ENCODE data around the gene ARSB.

The ARSB gene

DNA sequence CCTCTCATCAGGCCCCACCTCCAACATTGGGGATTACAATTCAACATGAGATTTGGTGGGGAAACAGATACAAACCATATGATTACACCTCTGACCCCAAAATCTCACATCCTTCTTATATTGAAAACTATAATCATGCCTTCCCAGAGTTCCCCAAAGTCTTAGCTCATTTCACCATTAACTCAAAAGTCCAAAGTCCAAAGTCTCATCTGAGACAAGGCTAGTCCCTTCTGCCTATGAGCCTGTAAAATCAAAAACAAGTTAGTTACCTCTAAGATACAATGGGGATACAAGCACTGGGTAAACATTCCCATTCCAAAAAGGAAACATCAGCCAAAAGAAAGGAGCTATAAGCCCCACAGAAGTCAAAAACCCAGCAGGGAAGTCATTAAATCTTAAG, 26.8 kb upstream of the ARSB start:
- Histone ChIP-seq H3K4me2 (ENCODE audit: insufficient read depth, low read length, poor library complexity, severe bottlenecking) (no peak overlapping the region), H2BK15ac (ENCODE audit: low read length) (no peak overlapping the region), H2BK120ac (ENCODE audit: low read depth, low read length) (no peak overlapping the region), H3K36me3 (replicated peaks in 1 of 2; ENCODE audit: control insufficient read depth in 2 of 2, insufficient read depth in 2 of 2, low read length in 2 of 2) (no peaks in the 10 kb centered on the region), H3K14ac (ENCODE audit: low read length) (no peak overlapping the region), H3K27ac (replicated peaks; ENCODE audit: low read length) (no peak overlapping the region), H3K4me1 (ENCODE audit: control insufficient read depth in 2 of 2, insufficient read depth in 1 of 2, low read depth in 1 of 2, low read length in 2 of 2) (no peaks in the 10 kb centered on the region), H3K23ac (ENCODE audit: low read depth, low read length, poor library complexity) (no peak overlapping the region), H2AK5ac (ENCODE audit: low read depth, low read length) (no peak overlapping the region), H4K8ac (ENCODE audit: low read depth, low read length) (no peak overlapping the region), H3K4ac (ENCODE audit: low read length) (no peak overlapping the region), H2BK12ac (ENCODE audit: low read length) (no peak overlapping the region), H3K4me3 (ENCODE audit: low read length in 2 of 2) (no peak overlapping the region), H3K9me3 (replicated peaks in 1 of 2; ENCODE audit: control insufficient read depth in 2 of 2, insufficient read depth in 1 of 2, low read depth in 1 of 2, low read length in 2 of 2) (peaks cover 0 to 2% of the 10 kb centered on the region in 2 donors), H3K79me1 (ENCODE audit: low read depth, low read length) (no peaks in the 10 kb centered on the region), H3K18ac (ENCODE audit: low read length) (no peak overlapping the region), H2BK5ac (ENCODE audit: low read length) (no peak overlapping the region), H3K9ac (ENCODE audit: low read depth, low read length, poor library complexity) (no peak overlapping the region), H4K91ac (ENCODE audit: low read depth, low read length, poor library complexity) (no peak overlapping the region), H3K27me3 (ENCODE audit: control insufficient read depth in 3 of 3, insufficient read depth in 3 of 3, low read depth in 1 of 3, low read length in 3 of 3) (peaks cover 0 to 20% (median 0%) of the 10 kb centered on the region in 3 experiments), H2AFZ (ENCODE audit: low read length) (no peak overlapping the region)
- no peak for DNase-seq (ENCODE audit: low spot score)

DNA sequence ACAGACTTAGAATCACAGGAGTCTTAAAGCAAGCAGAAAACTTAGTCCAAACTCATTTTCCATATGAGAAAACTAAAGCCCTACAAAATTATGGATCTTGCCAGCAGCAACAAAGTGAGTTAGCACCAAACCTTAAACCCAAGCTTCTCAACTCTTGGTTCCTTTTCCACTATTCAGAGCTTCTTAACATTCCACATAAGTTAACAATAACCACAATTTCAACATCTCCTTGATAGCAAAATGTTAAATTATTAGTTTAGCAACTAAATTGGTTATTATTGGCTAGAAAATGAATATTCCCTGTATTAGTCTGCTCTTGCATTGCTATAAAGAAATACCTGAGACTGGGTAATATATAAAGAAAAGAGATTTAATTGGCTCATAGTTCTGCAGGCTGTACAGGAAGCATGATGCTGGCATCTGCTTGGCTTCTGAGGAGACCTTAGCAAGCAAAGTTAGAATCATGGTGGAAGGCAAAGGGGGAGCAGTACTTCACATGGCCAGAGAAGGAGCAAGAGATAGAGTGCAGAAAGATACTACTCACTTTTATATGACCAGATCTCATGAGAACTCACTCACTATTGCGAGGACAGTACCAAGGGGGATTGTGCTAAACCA, 26.2 kb upstream of the ARSB start:
- H4K8ac ChIP-seq (ENCODE audit: low read depth, low read length) = no peak overlapping the region
- H3K23ac ChIP-seq (ENCODE audit: low read depth, low read length, poor library complexity) = no peak overlapping the region

DNA sequence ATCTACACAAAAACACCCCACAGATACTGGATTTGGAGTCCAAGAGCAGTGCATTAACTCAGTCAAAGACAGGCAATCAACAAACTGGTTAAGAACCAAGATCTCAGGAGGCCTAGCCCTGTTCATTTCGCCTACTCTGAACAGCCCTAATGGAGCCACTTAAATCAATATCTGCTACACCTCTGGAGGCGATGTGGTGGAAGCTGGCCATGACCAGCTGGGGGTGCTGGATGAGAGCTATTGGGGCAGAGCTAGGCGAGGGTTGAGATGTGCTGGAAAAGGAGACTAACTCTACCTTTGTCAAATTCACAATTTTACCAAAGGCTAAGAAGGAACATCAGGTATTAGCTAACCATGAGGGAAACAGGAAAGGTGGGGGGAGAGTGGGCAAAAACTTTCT, 23.3 kb upstream of the ARSB start:
- no peak overlapping the region for H2BK5ac ChIP-seq (ENCODE audit: low read length)
- no peak for DNase-seq (ENCODE audit: low spot score)
- H3K9ac ChIP-seq (ENCODE audit: low read depth, low read length, poor library complexity) = no peak overlapping the region
- no peak overlapping the region for H3K18ac ChIP-seq (ENCODE audit: low read length)
- no peak overlapping the region for H4K91ac ChIP-seq (ENCODE audit: low read depth, low read length, poor library complexity)
- H4K8ac ChIP-seq (ENCODE audit: low read depth, low read length) = no peak overlapping the region
- no peak overlapping the region for H3K14ac ChIP-seq (ENCODE audit: low read length)
- no peak overlapping the region for H3K23ac ChIP-seq (ENCODE audit: low read depth, low read length, poor library complexity)
- H3K27ac ChIP-seq (replicated peaks; ENCODE audit: low read length) = no peak overlapping the region
- no peak overlapping the region for H2BK12ac ChIP-seq (ENCODE audit: low read length)
- no peak overlapping the region for H3K4me3 ChIP-seq (ENCODE audit: low read length in 2 of 2)
- no peaks in the 10 kb centered on the region for H3K79me1 ChIP-seq (ENCODE audit: low read depth, low read length)
- no peak overlapping the region for H2BK120ac ChIP-seq (ENCODE audit: low read depth, low read length)
- no peaks in the 10 kb centered on the region for H3K36me3 ChIP-seq (replicated peaks in 1 of 2; ENCODE audit: control insufficient read depth in 2 of 2, insufficient read depth in 2 of 2, low read length in 2 of 2)
- no CpG with 5 or more reads among the region's 3 CpGs for WGBS, 2 donors (ENCODE audit: extremely low coverage in 2 of 2, insufficient read length in 2 of 2, insufficient replicate concordance in 1 of 2)
- no peak overlapping the region for H2AFZ ChIP-seq (ENCODE audit: low read length)
- H3K9me3 ChIP-seq (replicated peaks in 1 of 2; ENCODE audit: control insufficient read depth in 2 of 2, insufficient read depth in 1 of 2, low read depth in 1 of 2, low read length in 2 of 2) = no peaks in the 10 kb centered on the region
- H2BK15ac ChIP-seq (ENCODE audit: low read length) = no peak overlapping the region
- H2AK5ac ChIP-seq (ENCODE audit: low read depth, low read length) = no peak overlapping the region
- no peaks in the 10 kb centered on the region for H3K4me1 ChIP-seq (ENCODE audit: control insufficient read depth in 2 of 2, insufficient read depth in 1 of 2, low read depth in 1 of 2, low read length in 2 of 2)
- no peak overlapping the region for H3K4me2 ChIP-seq (ENCODE audit: insufficient read depth, low read length, poor library complexity, severe bottlenecking)
- H3K4ac ChIP-seq (ENCODE audit: low read length) = no peak overlapping the region
- H3K27me3 ChIP-seq (ENCODE audit: control insufficient read depth in 3 of 3, insufficient read depth in 3 of 3, low read depth in 1 of 3, low read length in 3 of 3) = peaks cover 0 to 15% (median 0%) of the 10 kb centered on the region in 3 experiments

More for the DNA sequence above, 26.2 kb upstream of the ARSB start:
- no peak overlapping the region for H3K14ac ChIP-seq (ENCODE audit: low read length)
- WGBS, 2 donors (ENCODE audit: extremely low coverage in 2 of 2, insufficient read length in 2 of 2, insufficient replicate concordance in 1 of 2) = no CpG with 5 or more reads among the region's 1 CpG
- no peak overlapping the region for H2BK12ac ChIP-seq (ENCODE audit: low read length)
- H3K27me3 ChIP-seq (ENCODE audit: control insufficient read depth in 3 of 3, insufficient read depth in 3 of 3, low read depth in 1 of 3, low read length in 3 of 3) = peaks cover 0 to 16% (median 0%) of the 10 kb centered on the region in 3 experiments
- H3K4me1 ChIP-seq (ENCODE audit: control insufficient read depth in 2 of 2, insufficient read depth in 1 of 2, low read depth in 1 of 2, low read length in 2 of 2) = no peaks in the 10 kb centered on the region
- no peak overlapping the region for H3K9ac ChIP-seq (ENCODE audit: low read depth, low read length, poor library complexity)
- no peaks in the 10 kb centered on the region for H3K36me3 ChIP-seq (replicated peaks in 1 of 2; ENCODE audit: control insufficient read depth in 2 of 2, insufficient read depth in 2 of 2, low read length in 2 of 2)
- H2BK15ac ChIP-seq (ENCODE audit: low read length) = no peak overlapping the region
- peaks cover 0 to 2% of the 10 kb centered on the region in 2 donors for H3K9me3 ChIP-seq (replicated peaks in 1 of 2; ENCODE audit: control insufficient read depth in 2 of 2, insufficient read depth in 1 of 2, low read depth in 1 of 2, low read length in 2 of 2)
- no peak overlapping the region for H3K27ac ChIP-seq (replicated peaks; ENCODE audit: low read length)
- H3K18ac ChIP-seq (ENCODE audit: low read length) = no peak overlapping the region
- no peak overlapping the region for H4K91ac ChIP-seq (ENCODE audit: low read depth, low read length, poor library complexity)
- no peak overlapping the region for H2BK120ac ChIP-seq (ENCODE audit: low read depth, low read length)
- H2AK5ac ChIP-seq (ENCODE audit: low read depth, low read length) = no peak overlapping the region
- no peak overlapping the region for H3K4me2 ChIP-seq (ENCODE audit: insufficient read depth, low read length, poor library complexity, severe bottlenecking)
- no peak overlapping the region for H3K4ac ChIP-seq (ENCODE audit: low read length)
- no peak overlapping the region for H2BK5ac ChIP-seq (ENCODE audit: low read length)
- no peak overlapping the region for H2AFZ ChIP-seq (ENCODE audit: low read length)
- H3K79me1 ChIP-seq (ENCODE audit: low read depth, low read length) = no peaks in the 10 kb centered on the region
- no peak overlapping the region for H3K4me3 ChIP-seq (ENCODE audit: low read length in 2 of 2)
- DNase-seq (ENCODE audit: low spot score) = no peak

DNA sequence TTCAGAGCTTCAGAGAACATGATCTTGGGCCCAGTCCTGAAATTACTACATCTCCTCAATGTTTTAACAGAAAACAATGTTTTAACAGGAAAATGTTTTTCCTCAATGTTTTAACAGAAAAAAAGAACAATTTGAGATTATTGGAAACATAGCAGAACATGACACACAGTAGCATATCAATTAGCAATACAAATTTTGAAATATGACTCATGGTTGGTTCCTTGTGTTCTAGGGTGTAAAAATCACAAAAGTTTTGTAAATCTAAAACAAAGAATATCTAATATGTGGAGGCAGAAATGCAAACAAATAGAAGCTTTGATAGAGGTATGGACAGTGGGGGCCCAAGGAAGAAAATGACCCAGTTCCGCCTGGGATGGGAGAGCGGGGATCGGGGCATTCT, 22.8 kb upstream of the ARSB start:
- peaks cover 0 to 15% (median 0%) of the 10 kb centered on the region in 3 experiments for H3K27me3 ChIP-seq (ENCODE audit: control insufficient read depth in 3 of 3, insufficient read depth in 3 of 3, low read depth in 1 of 3, low read length in 3 of 3)
- H2BK12ac ChIP-seq (ENCODE audit: low read length) = no peak overlapping the region
- H3K79me1 ChIP-seq (ENCODE audit: low read depth, low read length) = no peaks in the 10 kb centered on the region
- H3K27ac ChIP-seq (replicated peaks; ENCODE audit: low read length) = no peak overlapping the region
- no peaks in the 10 kb centered on the region for H3K4me1 ChIP-seq (ENCODE audit: control insufficient read depth in 2 of 2, insufficient read depth in 1 of 2, low read depth in 1 of 2, low read length in 2 of 2)
- H2AK5ac ChIP-seq (ENCODE audit: low read depth, low read length) = no peak overlapping the region
- H2BK120ac ChIP-seq (ENCODE audit: low read depth, low read length) = no peak overlapping the region
- H3K4me2 ChIP-seq (ENCODE audit: insufficient read depth, low read length, poor library complexity, severe bottlenecking) = no peak overlapping the region
- no peak overlapping the region for H3K4me3 ChIP-seq (ENCODE audit: low read length in 2 of 2)
- no peak overlapping the region for H3K9ac ChIP-seq (ENCODE audit: low read depth, low read length, poor library complexity)
- H2AFZ ChIP-seq (ENCODE audit: low read length) = no peak overlapping the region
- H3K4ac ChIP-seq (ENCODE audit: low read length) = no peak overlapping the region
- H4K8ac ChIP-seq (ENCODE audit: low read depth, low read length) = no peak overlapping the region
- WGBS, 2 donors (ENCODE audit: extremely low coverage in 2 of 2, insufficient read length in 2 of 2, insufficient replicate concordance in 1 of 2) = no CpG with 5 or more reads among the region's 3 CpGs
- no peak overlapping the region for H3K23ac ChIP-seq (ENCODE audit: low read depth, low read length, poor library complexity)
- no peak for DNase-seq (ENCODE audit: low spot score)
- H3K9me3 ChIP-seq (replicated peaks in 1 of 2; ENCODE audit: control insufficient read depth in 2 of 2, insufficient read depth in 1 of 2, low read depth in 1 of 2, low read length in 2 of 2) = no peaks in the 10 kb centered on the region
- H2BK15ac ChIP-seq (ENCODE audit: low read length) = no peak overlapping the region
- H3K36me3 ChIP-seq (replicated peaks in 1 of 2; ENCODE audit: control insufficient read depth in 2 of 2, insufficient read depth in 2 of 2, low read length in 2 of 2) = no peaks in the 10 kb centered on the region
- H3K14ac ChIP-seq (ENCODE audit: low read length) = no peak overlapping the region
- H2BK5ac ChIP-seq (ENCODE audit: low read length) = no peak overlapping the region
- no peak overlapping the region for H4K91ac ChIP-seq (ENCODE audit: low read depth, low read length, poor library complexity)
- H3K18ac ChIP-seq (ENCODE audit: low read length) = no peak overlapping the region
